Endothelial cell of umbilical vein (primary cell): ENCODE data around the gene CDK5R2.
A peak's percentile ranks its signal among the peaks of the same experiment; 100 is the strongest.

Experiments
- CTCF ChIP-seq, 2 donors: IDR thresholded peaks; 1 replicate in 1 of 2; 2 replicates in 1 of 2; pipeline ENCODE4 v1.5.1; 2011; ENCODE audit warnings: low read length in 2 of 2, mild to moderate bottlenecking in 2 of 2, moderate library complexity in 2 of 2, control low read depth in 1 of 2, inconsistent platforms in 1 of 2, low read depth in 1 of 2; ENCODE audit not compliant: insufficient read depth in 1 of 2; ENCODE audit errors: extremely low read depth in 1 of 2
- EZH2 ChIP-seq: IDR thresholded peaks from 2 replicates; pipeline ENCODE4 v1.6.1; 2012; ENCODE audit warnings: borderline replicate concordance, low read depth, mild to moderate bottlenecking, moderate library complexity, low read length, inconsistent platforms; ENCODE audit not compliant: severe bottlenecking
- FOS ChIP-seq: IDR thresholded peaks from 2 replicates; pipeline ENCODE4 v1.6.1; 2011; ENCODE audit warnings: mild to moderate bottlenecking, low read length, moderate library complexity, borderline replicate concordance; ENCODE audit not compliant: insufficient read depth
- JUN ChIP-seq: IDR thresholded peaks from 2 replicates; pipeline ENCODE4 v1.6.1; 2011; ENCODE audit warnings: borderline replicate concordance, low read depth; ENCODE audit not compliant: insufficient read length, insufficient read depth
- MYC ChIP-seq: IDR thresholded peaks from one replicate; pipeline ENCODE4 v1.6.1; 2011; ENCODE audit warnings: mild to moderate bottlenecking, low read depth, low read length
- POLR2A ChIP-seq: IDR thresholded peaks from 2 replicates; pipeline ENCODE4 v1.6.1; 2012; ENCODE audit warnings: low read depth, mild to moderate bottlenecking, control low read depth, low read length

GRCh38 chr2:218979846-218980734 lies 20.6 kb downstream of the CDK5R2 start:
- peak; percentile 91 to 98 for TF ChIP-seq CTCF (IDR thresholded peaks at IDR 0.05; ENCODE audit: extremely low read depth in 1 of 2, insufficient read depth in 1 of 2, low read depth in 1 of 2, low read length in 2 of 2)
- TF ChIP-seq EZH2: no peak
- no peak for TF ChIP-seq FOS
- TF ChIP-seq JUN: no peak
- no peak for TF ChIP-seq POLR2A
- TF ChIP-seq MYC: no peak
